Measurements from ENCODE around the gene TMEM106B.

Gene TMEM106B

GRCh38 chr7:12281038-12281437 is 69.9 kb downstream of the TMEM106B start:
- no peak for DNase-seq
- intact Hi-C loops (cut with DNase I), result no loop called here

- no peak for DNase-seq
- intact Hi-C loops (cut with DNase I), result no loop called here
These were observed 76.8 kb downstream of the TMEM106B start for GRCh38 chr7:12287901-12288300.

GRCh38 chr7:12289996-12290395 is 78.9 kb downstream of the TMEM106B start:
- intact Hi-C loops (cut with DNase I), result no loop called here

GRCh38 chr7:12290761-12291160 is 79.7 kb downstream of the TMEM106B start:
- intact Hi-C loops (cut with DNase I), result no loop called here

More at GRCh38 chr7:12289996-12290395, 78.9 kb downstream of the TMEM106B start:
- no peak for DNase-seq

GRCh38 chr7:12291870-12292269 is 80.8 kb downstream of the TMEM106B start:
- DNase-seq, result no peak
- intact Hi-C loops (cut with DNase I), result no loop called here

More at GRCh38 chr7:12290761-12291160, 79.7 kb downstream of the TMEM106B start:
- no peak for DNase-seq
